Measurements from ENCODE around the gene GNA14.

- TF ChIP-seq EZH2phosphoT487 (IDR thresholded peaks at IDR 0.05; ENCODE audit: unreplicated experiment), result no peak
- TF ChIP-seq CTCF (conservative IDR thresholded peaks at IDR 0.05; ENCODE audit: low read depth in 2 of 2), result no peak
- TF ChIP-seq REST (IDR thresholded peaks at IDR 0.05; ENCODE audit: unreplicated experiment), result no peak
- TF ChIP-seq EZH2 (IDR thresholded peaks at IDR 0.05; ENCODE audit: low read depth, unreplicated experiment), result no peak
- no peak for TF ChIP-seq ZNF114 (CRISPR knock-in tag; IDR thresholded peaks at IDR 0.05)
- no peak for TF ChIP-seq CREB1 (CRISPR knock-in tag; IDR thresholded peaks at IDR 0.05; ENCODE audit: low read depth)
Observed at GRCh38 chr9:77546376-77546950, 101.7 kb downstream of the GNA14 start.

All from GM23338 (cell line).